Fibroblast of skin of right biceps (primary cell): Measurements from ENCODE around the gene VPS33B.
"Not testable (repeated sequence)": the region's sequence is repeated elsewhere in the genome, so short reads cannot be mapped to it uniquely, and the experiment has no call there.

Experiments
- DNase-seq: peaks from one replicate; pipeline ENCODE4 v3.0.0-alpha.2; 2013

Gene VPS33B

DNA sequence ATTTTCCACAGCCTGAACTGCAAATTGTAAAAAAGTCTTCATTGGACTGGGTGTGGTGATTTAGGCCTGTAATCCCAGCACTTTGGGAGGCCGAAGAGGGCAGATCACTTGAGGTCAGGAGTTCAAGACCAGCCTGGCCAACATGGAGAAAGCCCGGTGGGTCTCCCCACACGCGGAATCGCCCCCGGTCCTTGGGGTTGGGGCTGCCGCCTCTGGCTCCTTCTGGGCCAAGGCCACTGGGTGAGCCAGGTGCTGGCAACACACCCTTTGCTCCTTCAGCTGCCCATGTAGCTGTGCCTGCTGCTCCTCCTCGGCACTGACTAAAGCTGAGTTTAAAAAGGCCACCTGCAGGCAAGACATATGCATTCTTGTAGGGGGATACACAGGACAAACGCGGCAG, 9.4 kb upstream of the VPS33B start:
- no peak for DNase-seq

DNA sequence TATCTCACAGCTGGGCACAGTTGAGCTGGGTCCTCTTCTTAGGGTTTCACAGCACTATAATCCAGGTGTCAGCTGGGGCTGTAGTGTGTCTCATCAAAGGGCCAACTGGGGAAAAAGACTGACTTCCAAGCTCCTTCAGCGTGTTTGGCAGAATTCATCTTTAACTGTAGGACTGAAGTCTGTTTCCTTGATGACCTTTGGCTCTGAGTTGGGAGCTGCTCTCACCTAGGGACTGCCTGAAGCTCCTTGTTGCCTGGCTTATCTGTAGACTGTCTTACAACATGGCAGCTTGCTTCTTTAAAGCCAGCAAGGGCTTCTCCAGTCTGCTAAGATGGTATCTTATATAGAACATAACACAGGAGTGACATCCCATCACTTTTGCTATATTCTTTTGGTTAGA, 5.3 kb upstream of the VPS33B start:
- DNase-seq = no peak

DNA sequence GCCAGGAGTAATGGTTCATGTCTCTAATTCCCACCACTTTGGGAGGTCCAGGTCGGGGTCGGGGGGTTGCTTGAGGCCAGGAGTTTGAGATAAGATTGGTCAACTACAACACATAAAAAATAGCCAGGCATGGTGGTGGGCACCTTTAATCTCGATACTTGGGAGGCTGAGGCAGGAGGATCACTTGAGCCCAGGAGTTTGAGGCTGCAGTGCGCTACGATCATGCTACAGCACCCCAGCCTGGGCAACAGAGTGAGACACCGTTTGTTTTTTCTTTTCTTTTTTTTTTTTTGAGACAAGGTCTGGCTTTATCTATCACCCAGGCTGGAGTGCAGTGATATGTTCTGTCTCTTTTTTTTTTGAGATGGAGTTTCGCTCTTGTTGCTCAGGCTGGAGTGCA, 1.3 kb upstream of the VPS33B start:
- DNase-seq = no peak

DNA sequence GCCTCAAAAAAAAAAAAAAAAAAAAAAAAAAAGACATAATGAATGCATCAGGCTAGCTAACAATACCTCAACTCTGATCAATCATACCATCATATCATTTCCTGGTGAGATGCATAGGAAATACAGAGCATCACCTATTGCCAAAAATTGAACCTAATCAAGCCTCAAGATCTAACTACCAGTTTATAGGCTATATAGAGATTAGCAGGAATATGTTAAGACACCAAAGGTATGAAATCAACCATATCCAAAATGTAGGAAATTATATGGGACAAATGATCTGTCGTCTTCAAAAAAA, 387 bp upstream of the VPS33B start:
- DNase-seq = no peak

DNA sequence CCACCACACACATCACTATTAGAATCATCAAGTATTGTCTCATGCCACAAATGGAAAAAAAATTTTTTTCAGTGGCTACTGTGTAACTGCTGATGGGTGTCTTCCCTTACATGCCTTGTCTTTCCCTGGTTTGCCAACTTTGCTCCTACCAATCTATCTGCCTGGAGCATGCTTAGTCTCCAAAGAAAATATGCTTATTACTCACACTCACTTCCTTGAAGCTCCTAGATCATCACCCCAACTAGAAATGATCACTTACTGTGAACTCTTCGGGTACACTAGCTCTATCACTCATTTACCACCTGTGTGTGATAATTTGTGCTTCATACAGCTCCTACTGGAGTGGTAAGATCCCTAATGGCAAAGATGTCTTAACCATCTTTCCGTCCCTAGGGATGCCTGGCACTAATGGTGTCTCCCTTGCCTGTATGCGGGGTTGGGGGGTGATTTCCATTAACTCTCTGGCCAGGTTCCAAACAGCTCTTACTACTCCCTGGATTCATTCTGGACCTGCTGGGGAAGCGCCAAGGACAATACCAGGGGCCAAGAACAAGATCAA, 799 bp downstream of the VPS33B start:
- DNase-seq = peak; percentile 23

DNA sequence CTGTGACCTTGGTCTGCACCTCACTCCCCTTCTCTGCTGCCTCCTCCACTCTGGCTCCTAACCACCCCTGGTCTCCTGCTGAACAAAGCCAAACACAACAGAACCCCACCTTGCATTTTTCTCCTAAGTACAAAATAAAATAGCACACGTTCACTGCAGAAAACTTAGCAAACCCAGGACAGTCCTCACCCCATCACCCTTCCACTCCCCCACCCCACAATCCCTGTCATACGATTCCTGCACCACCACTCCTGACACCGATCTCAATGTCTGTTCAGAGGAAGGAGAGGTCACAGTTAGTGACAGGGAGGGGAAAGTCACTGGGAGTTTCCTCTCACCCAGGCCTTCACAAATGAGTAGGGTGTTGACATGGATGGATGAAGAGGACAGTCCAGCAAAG, 4.2 kb downstream of the VPS33B start:
- DNase-seq = no peak

DNA sequence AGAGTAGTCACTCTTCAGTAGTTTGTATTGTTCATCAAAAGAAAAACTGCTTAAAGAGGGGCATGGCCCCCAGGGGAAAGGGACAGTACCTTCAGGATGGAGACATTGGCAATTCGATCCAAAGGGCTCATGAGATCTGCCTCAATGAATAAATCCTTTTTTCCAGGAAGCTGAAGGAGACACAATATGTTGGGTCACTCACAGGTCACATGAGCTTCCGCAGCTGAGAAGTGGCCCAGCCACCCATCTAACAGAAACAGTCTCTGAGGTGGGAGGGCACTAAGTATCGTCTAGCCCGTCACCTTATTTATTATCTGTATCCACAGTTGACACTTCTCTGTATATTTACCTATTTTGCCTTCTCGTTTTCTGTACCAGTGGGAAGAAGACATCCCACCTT, 4.7 kb downstream of the VPS33B start:
- DNase-seq = no peak

DNA sequence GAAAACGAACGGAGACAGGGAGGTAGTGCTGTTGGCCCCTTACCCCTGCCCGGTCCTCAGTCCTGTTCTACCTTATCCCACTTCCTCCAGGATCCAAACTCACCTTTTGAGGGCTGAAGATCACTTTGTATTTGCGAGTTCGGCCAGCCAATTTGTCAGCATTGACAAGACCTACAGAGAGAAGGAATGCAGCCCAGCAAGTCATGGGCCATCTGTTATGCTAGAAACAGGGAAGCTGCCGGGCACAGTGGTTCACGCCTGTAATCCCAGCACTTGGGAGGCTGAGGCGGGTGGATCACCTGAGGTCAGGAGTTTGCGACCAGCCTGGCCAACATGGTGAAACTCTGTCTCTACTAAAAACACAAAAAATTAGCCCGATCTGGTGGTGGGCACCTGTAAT, 8.7 kb downstream of the VPS33B start:
- DNase-seq = not testable (repeated sequence)

DNA sequence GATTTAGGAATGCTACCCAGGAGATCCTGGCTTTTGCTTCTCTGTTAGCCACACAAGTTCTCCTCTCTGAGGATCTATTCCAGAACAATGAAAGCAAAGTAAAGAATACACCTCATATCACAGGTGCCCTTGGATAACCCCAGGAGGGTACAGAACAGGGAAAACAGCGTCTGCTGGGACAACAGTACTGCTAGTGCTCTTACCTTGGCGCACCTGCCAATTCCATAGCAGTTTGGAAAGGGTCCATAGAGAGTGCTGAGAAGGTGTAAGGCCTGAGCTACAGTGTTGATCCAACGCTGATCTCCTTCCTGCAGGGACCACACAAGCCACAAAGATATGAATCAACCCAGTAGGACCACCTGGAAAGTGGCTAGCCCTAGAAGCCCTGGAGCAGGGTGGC, 15.1 kb downstream of the VPS33B start:
- no peak for DNase-seq

DNA sequence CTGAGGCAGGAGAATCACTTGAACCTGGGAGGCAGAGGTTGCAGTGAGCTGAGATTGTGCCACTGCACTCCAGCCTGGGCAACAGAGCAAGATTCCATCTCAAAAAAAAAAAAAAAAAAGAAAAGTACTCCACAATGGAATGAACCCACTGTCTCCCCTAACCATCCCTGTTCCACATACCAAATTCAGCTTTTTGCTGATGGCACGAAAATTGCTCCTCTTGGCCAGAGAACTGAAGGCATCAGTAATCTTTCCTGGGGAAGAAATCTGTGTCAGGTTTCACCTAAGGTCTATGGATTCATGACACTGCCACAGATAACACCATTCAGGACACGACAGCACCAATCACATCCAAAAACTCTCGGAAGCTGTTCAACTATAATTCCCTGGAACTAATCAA, 21.2 kb downstream of the VPS33B start:
- no peak for DNase-seq

DNA sequence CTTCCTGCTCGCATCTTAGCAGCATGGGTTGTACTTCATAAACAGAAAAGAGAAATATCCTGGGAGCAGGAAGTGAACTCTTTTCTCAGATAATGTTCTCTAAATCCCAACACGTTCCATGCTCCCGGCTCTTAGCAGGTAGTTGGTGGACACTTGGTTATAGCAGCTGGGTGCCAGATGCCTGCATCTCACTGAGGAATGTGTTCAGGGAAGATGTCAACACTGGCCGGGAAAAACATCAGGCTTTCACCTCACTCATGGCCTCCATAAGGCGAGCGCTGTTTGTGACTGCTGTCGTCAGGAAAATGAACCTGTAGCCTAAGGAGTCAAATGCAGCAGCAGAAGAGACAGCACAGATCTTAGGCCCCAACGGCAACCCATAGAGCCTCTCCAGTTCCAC, 23.7 kb downstream of the VPS33B start:
- no peak for DNase-seq

DNA sequence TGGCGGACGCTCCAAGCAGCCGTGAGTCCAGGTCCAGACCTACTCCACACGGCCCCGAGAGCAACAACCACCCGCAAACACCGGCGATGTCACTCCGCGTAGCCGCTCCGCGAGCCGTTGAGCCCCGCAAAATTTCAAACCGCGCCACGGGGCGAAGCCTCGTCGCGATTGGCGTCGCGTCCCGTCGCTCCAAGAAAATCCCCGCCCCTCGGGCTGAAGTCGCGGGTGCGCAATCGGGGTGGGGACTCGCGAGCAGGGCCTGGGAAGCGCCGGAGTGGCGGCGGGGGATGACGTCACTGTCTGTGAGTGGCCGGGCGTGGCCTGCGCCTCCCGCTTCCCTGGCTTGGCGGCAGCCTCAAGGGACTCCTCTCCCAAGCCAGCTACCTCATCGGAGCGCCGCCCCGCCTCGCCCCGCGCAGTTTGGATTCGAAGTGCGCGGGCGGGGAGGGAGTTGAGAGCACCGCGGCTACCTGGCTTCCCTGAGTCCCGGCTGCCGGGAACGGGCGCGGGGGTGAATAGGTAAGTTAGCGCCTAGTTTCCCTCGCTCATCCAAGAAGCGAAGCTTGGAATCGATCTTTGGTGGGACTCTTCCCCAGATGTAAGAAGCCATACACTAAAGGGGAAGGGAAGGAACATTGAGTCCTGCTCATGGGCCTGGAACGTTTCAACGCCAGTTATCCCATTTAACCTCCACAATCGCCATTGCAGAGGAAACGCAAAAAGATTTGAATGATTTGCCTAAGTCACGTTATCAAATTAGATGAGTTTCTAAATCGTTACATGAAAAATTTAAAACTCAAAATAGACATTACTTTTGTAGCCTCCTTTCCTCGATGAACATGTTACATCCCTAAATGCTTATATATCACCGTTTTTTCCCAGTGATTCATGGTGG, 27.7 kb downstream of the VPS33B start, which contains the start of gene PRC1:
Gene PRC1 (minus strand): TSS at position 119 of the 895 bp plus-strand sequence. CDS start 118 bp downstream, at position 1.
- peak; percentile 98 for DNase-seq

DNA sequence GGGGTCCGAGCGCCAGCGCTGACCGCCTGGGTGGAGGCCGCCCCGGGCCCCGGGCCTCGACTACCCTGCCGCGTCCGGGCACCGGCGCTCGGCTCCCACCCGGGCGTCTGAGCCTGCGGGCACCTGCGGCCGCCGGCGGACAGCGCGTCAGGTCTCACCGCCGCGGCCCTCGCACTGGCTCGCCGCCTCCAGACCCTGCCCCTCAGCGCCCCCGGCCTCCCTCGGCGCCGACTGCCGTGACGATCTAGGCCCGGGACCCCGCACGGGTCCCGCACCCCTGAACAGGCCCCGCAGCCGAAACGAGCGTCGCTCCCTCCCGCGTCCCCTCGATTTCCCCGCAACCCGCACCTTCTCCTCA, 28.4 kb downstream of the VPS33B start:
- DNase-seq = no peak

DNA sequence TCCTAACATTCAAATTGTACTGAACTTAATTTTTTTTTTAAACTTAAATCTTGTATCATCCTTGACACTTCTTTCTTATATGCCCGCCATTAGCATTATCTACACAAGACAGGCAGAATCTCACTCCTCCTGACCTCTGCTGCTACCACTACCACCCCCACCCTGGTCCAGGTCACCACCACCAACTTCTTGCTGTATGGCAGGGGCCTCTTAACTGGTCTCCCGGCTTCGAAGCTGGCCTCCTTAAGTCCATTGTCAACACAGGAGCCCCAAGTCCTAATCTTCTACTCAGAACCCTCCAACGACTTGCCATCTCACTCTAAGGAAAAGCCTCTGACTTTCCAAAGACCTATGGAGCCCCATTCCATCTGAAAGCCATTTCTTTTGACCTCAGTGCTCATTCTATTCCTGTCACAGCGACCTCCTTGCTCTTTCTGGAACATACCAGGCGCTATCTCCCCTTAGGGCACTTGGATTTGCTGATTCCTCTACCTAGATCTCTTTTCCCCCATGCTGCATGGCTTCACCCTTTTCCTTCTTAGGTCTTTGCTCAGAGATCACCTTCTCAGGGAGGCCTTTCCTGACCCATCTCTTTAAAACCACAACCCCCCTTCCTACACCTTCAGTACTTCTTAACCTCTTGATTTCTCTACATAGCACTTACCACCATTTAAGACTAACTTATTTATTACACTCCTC, 30.7 kb downstream of the VPS33B start:
- DNase-seq = no peak

DNA sequence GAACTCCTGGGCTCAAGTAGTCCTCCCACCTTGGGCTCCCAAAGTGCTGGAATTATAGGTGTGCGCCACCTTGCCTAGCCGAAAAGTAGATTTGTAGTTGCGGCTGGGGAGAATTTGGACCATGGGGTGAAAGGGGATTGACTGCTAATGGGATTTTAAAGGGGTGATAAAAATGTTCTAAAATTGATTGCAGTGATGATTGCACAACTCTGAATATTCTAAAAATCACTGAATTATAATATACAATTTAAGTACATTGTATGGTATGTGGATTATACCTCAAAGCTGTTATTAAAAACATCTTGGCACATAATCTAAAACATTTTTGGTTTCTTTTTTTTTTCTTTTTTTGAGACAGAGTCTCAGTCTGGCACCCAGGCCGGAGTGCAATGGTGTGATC, 31.9 kb downstream of the VPS33B start:
- DNase-seq = no peak

DNA sequence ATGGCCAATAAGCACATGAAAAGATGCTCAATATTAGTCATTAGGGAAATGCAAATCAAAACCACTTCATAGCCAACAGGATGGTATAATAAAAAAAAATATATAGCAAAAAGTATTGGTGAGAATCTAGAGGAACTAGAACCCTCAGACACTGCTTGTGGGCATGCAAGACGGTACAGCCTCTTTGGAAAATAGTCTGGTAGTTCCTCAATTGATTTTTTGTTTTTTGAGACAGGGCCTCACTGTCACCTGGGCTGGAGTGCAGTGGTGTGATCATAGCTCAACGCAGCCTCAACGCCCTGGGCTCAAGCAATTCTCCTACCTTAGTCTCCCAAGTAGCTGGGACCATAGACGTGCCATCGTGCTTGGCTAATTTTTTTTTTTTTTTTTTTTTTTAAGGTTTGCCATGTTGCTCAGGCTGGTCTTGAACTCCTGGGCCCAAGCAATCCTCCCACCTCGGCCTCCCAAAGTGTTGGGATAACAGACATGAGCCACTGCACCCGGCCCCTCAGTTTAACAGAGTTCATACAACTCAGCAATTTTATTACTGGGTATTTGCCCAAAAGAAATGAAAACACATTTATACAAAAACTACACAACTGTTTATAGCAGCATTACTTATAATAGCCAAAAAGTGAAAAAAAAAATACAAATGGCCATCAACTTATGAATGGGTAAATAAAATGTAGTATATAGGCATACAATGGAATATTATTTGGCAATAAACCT, 33.2 kb downstream of the VPS33B start:
- no peak for DNase-seq

DNA sequence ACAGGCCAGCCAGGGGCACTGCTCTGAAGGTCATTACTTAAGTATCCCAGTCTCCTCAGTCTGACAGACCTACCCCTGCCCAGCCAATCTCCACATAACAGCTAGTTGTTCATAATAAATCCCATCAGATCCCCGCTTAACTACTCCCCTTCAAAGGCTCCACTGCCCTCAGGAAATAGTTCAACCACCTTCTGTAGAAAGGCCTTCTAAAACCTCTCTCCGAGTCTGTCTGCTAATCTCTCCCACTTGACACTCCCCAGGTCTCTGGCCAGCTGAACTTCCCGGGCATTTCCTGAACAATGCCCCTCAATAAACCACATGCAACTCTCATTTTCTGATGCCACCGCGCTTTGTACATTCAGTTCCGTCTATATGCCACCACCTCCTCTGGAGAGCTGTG, 34.1 kb downstream of the VPS33B start:
- no peak for DNase-seq

DNA sequence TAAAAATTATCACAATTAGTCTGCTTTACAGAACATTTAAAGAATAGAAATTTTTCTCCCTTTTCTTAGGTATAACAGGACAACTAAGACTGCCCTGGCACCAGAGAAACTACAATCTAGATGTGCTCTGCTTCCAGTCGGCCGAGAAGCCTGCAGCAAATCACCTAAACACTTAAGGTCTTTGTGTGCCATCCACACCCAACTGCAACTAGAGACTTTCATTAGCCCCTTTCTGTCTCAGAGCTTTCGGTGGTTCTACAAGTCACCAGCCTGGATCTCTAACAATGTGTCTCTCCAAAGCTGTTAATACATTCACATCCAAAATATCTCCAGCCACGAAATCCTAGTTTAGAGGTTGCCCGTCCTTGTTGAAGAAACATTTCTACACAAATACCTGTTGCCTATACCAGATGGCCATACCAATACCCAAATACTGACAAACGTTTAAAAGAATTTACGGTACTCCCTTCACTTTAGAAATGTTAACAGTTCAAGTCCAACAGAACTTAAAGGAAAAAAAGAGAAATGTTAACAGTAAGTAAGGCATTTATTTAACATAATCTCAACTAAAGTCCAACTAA, 34.7 kb downstream of the VPS33B start:
- DNase-seq = no peak

DNA sequence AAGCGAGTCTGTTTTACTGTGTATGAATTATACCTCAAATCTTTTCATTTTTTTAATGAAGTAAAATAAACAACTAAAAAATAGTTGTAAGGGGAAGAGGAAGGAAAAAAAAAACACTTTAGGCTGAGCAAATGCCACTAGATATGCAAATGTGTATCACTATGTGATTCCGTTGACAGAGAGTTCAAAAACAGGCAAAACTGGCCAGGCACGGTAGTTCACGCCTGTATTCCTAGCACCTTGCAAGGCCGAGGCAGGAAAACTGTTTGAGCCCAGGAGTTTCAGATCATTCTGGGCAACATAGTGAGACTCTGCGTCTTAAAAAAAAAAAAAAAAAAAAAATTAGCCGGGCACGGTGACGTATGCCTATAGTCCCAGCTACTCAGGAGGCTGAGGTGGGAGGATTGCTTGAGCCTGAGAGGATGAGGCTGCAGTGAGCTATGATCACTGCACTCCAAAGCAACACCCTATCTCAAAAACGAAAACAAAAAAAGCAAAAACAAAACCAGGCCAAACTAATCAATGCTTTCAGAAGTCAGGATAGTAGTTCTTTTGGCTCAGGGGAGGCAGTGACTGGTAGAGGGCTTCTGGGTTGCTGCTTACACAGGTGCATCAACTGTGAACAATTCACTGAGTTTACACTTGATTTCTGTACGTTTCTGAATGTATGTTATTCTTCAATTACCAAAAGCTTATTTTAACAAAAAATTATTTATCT, 35.4 kb downstream of the VPS33B start:
- DNase-seq = no peak

DNA sequence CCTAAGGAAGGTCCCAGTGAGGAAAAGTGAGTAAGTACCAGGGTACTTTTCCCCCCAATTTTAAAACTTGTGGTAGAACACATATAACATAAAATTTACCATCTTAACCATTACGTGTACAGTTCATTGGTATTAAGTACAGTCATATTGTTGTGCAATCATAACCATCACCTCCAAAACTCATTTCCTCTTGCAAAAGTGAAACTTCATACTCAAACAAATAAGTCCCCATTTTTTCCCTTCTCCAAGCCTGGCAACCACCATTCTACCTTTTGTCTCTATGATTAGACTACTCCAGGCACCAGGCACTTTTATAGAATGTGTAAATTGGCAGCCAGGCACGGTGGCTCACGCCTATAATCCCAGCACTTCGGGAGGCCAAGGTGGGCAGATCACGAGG, 40.3 kb downstream of the VPS33B start:
- no peak for DNase-seq

DNA sequence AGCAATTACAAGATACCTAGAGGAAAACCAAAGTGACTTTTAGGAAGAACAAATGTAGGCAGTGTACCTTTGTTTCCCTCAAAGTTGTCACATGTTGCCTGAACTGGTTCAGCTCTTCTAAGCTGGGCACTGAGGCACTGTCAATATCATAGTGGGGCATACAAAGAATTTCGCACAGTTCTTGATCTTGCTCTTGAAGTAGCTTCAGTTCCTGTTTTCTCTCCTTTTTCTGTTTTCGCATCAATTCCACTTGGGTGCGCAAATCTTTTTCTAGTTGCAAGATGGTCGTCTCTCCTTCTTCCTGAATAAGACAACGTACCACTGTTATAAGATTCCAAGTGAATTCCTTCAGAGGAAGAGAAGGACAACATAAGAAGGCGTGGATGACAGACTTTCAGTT, 40.7 kb downstream of the VPS33B start:
- DNase-seq = no peak

DNA sequence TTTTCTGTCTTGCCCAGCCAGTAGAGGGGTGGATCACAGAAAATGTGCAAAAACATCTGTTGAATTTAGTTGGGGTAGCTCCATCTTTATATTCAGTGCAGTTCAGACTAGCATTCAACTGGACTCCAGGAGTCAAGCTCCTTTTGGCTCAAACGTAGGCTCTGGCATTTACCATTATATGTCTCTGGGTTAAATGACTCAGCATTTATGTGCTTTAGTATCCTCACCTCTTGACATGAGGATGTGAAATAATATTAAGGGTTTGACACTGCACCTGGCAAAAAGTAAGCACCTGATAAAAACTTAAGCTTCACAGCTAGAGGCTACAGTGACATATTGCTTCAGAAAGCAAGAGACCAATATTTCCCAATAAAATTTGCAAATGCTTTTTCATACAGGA, 42.8 kb downstream of the VPS33B start:
- no peak for DNase-seq

DNA sequence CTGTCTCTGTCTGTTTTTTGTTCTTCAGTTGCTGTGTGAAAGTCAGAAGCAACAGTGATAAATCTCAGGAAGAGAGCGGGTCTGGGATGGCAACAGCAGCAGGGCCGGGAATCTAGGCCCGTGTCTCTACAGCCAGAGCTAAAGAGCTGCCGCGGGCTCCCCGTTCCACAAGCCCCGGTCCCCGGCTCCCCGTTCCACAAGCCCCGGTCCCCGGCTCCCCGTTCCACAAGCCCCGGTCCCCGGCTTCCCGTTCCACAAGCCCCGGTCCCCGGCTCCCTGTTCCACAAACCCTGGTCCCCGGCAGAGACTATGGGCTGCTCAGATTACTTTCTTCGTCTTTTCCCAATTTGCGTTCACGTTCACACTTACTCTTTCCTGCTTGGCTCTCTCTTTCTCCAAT, 48.2 kb downstream of the VPS33B start:
- DNase-seq = no peak
